ENCODE measurements around the gene ABR.

Gene ABR

DNA sequence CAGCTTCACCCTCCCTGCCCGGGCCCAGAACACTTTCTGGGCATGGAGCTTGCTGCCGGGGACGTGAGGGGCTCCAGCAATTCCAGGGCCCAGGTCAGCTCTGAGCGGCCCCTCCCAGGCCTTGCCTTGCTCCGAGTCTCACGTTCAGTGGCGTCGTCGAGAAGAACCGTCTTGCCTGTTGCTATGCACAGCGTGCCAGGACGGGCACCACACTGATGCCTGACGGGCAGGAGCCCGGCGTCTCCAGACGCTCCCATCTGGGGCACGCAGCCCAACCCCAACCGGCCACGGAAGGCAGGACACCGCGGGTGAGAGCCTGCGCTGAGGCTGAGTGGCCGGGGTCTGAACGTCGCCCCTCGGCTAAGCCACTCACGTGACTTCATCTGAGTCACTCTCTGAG is 155.7 kb downstream of the ABR start:
- no peak for DNase-seq

DNA sequence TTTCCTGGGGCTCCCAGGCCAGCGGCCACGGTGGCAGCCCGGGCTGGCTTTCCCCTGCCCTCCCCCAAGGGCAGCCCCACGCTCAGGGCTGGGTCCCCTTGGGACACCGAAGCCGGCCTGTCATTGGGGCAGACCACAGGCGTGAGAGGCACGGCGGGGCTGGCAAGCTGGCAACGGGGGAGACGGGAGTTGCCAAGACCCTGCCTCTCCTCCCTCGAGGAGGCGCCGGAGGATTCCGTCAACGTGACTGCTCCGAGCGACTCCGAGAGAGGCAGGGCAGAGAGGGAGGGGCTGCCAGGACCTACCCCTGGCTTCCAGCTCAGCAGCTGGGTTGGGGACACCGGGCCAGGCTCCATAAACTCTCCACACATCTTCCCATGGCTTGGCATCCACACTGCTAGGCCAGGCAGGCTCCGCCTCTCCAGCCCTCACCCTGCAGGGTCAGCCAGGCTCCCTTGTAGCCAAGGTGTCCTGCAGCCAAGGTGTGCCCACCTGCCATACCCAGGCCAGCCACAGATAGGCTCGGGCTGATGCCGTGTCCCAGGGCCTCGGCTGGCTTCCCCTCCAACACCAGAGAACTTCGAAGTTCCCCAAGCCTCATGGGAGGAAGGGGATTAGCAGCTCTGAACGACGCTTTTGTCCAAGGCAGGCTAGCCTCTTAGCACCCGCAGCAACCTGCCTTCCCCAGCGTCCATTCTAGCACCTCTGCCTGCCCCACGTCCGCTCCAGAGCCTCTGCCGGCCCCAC is 157.3 kb downstream of the ABR start:
- no peak for DNase-seq

DNA sequence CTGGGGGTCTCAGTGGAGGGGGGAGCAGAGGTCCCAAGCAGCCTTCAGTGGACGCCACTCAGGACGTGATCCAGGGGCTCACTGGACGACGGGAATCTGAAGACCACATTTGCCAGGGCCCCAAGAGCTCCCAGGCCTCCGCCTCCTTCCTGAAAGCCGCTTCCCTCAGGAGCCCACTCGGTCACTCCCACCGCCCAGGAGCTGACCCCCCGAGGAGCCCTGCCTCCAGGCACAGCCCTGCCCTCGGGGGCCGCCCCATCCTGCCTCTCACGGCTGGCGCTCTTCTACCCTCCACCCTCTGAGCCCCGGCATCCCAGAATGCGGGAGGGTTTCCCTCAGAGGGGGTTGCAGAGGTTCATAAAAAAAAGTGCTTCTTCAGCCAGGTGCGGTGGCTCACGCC is 158.6 kb downstream of the ABR start:
- DNase-seq: no peak

DNA sequence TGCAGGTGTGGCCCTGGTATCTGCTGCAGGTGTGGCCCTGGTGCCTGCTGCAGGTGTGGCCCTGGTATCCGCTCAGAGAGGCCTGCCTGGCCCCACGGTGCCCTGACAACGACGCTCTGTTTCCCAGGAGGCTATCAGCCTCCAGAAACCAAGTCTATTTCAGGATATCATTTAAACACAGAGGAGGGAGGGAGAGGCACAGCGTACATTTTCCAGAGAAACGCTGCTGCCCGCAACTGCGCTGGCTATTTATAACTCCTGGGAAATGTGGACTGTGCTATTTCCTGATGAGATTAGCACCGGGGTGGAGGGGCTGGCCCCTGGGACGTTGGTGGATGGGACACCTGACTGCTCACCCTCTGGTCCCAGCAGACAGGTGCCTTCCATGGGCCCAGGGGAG is 160.3 kb downstream of the ABR start:
- no peak for DNase-seq

DNA sequence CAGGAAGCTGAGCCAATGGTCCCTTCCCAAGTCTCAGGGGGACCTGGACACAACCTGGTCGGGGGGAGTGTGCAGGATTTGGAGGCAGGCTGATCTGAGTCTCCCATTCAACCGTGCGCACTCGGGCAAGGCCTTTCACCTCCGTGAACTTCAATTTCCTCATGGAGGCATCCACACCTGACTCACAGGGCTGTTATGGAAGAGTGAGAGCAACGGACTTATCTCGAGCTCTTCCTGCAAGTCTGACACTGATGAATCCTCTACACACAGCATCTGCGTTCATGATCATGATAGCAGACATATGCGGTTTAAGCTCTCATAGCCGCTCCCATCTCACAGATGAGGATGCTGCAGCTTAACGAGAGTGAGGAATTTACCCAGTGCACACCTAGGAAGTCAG is 161.2 kb downstream of the ABR start:
- no peak for DNase-seq

DNA sequence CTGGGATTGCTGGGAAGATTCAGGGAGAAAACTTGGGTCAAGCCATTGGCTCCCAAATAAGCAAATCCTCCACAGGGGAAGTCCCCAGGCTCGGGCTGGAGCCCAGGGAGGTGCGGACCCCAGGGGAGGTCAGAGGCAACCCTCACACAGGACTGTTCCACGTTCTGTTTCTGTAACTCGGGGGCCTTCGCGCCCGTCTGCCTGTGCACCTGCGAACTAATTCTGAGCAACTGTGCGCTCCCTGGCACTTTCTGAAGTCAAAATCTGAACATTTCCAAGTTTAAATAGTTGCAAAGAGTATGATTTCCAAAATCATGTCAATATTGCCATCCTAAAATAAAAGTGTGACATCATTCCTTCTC is 166.1 kb downstream of the ABR start:
- no peak for DNase-seq

DNA sequence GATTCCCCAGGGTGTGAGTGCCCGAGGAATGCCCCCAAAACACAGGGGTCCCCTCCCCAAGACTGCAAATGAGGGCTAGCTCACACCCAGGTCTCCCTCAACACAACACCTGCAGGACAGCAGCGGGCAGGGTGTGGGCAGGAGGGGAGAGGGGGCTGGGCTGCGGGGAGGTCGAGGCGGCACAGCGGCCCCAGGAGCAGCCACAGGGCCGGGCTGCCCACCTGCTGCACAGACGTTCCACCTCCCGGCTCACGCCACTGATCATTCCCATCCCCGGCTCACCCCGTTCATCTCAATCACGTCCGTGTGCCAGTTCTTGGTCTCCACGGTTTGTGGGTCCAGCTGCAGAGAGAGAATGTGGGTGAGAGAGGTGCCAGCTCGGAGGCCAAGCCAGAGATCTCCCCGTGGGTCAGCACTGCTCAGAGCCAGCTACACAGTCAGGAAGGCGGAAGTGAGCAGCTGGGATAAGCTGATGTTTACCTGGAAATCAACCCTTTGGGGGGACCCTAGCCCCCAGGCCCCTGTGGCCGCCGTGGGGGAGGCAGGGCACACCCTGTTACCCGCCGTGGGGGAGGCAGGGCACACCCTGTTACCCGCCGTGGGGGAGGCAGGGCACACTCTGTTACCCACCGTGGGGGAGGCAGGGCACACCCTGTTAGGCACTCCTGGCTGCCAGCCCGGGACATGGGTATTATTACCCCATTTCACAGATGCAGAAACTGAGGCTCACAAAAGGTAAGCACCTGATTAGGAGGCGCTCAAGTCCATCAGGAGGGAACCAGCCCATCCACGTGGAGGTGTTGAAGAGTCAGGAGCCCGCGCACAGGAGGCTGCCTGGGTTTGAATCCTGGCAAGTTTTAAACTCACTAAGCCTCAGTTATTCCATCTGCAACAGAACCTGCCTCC is 166.7 kb downstream of the ABR start:
- no peak for DNase-seq

DNA sequence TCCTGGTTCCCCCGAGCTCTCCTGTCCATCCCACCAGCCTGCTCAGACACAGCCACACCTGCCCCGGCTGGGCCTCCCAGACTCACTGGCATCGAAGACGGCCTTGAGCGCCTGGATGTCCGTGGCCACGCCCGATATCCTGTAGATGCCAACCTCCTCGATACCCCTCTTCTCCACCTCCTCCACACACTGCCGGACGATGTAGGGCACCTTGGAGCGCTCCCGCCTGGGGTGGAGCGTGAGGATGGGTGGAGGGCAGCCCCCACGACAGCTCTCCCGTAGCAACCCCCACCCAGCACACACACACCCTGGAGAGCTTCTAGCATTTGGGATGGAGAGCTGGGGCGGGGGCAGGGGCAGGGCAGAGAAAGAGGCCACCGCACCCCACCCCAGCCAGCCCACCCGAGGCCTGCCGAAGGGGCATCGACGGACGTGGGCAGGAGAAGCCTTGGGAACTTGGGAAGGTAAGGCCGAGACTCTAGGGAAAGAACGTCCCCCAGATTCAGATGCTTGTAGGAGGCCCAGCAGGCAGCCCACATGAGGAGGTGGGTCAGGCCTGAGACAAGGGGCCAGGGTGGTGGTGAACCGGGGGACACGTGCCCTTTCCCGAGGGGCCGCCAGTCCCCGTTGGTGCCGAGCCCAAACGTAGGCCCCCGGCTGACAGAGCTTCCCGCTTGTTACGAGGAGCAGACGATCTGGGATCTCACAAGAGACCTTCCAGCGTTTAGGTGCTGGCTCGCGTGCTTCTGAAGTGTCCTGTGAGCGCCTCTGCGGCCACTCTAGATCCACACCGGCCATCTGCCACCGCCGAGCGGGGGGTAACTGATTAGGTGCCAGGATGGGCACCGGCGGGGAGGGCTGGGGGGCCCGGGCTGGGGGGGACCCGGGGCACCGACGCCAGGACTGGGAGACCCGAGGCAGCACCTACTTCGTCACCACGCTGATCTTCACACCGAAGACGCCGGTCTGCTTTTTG is 167.7 kb downstream of the ABR start:
- DNase-seq: no peak

DNA sequence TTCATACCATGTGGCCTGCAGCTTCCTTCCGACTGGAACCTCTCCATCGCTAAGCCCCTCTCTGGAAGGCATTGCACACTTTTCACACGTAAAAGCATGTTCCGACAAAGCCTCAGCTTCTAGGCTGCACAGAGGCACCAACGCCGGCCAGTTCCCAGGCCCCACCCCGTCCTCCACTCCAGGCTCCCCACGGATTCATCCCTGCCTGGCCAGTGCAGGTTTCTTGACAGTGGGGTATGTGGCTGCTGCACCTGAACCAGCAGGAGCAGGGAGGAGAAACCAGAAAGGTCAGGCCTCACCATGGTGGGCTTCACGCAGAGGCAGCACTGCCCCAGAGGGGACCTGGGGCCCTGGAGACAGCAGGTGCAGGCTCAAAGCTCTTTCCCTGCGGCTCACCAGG is 168.6 kb downstream of the ABR start:
- no peak for DNase-seq

DNA sequence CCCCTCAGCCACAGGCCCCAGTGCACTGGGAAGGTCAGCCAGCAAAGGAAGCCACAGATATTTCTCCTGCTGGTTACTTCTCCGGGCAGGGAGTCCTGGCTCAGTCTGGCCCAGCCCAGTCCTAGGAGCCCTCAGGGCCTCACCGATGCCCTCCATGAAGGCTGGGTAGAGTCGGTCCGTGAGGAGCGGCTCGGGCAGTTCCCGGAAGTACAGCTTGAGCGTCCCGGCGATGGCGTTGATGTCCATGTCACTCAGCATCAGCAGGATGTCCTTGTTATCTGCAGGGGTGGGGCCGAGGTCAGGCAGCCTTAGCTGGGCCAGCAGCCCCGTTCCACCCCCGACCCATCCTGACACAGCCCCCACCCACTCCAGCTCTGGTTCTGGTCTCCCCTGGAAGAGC is 169.2 kb downstream of the ABR start:
- DNase-seq: no peak

DNA sequence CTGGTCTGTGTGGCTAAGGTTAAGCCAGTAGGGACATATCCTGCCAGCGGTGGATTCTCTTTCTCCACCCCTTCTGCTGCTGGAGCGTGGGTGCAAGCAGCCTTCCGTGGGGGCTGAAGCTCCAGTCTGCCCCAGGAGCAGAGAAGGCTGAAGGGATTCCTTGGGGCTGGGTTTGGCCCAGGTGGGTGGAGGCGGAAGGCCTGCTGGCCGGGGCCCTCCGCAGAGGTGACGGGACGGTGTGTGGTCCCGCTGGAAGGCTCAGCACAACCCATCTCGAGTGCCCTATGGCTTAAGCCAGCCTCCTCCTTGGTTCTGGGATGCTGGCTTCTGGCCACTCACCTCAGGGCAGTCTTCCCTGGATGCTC is 169.7 kb downstream of the ABR start:
- no peak for DNase-seq

DNA sequence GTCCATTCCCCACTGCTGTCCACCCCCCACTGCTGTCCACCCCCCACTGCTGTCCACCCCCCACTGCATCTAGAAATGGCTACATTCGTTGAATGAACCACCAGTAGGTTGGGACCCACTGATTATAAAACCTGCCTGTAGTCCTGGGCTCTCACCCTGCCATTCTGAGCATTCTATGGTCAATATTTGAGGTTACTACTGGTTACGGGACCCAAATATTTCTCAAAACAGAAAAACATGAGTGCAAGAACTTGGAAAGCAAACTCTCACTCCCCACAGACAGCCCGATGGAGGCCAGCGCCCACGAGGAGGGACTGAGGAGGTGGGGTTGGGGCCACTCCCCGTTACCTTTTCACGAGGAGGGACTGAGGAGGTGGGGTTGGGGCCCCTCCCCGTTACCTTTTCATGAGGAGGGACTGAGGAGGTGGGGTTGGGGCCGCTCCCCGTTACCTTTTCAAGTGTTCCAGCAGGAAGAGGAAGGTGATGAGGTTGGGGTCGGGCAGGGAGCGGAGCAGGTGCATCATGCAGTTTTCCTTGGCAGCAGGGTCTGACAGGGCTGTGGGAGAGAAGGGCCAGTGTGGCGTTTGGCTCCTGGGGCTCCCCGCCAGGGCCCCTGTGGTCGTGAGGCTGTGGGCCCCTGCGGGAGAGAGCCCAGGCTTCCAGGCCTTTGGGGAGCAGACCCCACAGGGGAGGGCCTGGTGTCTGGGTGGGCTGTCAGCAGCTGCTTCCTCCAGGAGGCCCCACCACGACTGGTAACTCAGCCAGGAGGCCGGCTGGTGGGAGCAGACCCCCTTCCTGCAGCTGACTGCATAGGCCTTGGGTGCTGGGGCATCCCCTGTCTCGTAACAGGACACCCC is 170.3 kb downstream of the ABR start:
- no peak for DNase-seq

DNA sequence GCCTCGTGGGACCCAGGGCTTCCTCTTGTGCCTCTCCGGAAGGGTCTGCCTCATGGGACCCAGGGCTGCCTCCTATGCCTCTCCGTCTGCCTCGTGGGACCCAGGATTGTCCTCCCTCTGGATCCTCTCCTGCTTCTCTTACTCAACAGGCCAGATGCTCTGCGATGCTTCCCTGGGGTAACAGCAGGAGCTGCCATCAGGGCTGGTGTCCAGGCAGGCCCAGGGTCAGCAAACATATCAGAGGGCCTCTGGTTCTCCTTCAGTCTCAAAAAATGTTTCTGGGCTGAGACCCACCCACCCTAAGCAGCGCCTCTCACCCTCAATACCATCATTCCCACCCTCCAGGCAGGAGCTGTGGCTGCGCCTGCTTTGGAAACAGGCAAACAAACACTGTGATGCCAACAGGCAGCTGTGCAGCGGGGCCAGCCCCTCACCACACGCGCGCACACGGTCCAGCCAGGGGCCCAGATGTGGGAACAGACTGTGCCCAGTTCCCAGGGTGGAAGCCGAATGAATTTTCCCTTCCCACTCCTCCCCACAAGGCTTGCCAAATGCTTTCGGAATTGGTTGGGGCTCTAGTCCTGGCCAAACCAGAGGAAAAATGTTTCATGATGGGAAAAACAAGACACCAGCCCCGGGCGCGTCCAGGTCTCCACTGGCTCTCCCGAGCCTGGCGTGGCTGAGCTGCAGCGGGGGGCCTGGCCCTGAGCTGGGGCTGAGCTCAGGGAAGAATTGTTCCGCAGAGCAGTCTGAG is 171.6 kb downstream of the ABR start:
- DNase-seq: no peak

DNA sequence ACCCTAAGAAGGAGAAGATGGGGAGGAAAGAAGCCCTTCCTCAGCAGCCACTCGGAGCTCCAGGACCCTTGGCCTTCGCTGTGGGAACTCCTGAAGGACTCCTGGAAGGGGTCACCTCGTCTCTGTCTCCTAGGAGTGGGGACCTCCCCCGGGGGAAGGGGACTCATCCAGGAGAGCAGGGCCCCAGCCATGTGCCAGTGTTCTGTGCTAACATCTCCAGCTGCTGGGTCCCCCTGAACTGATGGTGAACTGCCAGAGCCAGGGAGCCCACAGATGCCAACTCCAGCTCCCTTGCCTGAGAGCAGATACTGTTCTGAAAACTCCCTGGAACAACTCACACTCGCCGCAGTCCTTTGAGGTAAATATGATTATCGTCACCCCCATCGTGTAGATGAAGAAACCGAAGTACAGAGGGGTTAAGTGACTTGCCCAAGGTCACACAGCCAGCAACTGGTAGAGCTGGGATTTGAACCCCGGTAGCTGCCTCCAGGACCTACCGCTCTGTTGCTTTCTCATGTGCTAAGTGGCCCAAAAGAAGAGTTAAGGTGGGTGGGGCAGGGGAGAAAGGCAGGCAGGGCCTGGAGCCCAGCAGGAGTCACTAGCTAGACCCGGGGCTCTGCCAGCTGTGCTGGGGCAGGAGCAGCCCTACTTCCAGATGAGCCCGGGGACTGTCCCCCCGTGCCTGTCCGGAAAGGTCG is 172.3 kb downstream of the ABR start:
- DNase-seq: no peak

DNA sequence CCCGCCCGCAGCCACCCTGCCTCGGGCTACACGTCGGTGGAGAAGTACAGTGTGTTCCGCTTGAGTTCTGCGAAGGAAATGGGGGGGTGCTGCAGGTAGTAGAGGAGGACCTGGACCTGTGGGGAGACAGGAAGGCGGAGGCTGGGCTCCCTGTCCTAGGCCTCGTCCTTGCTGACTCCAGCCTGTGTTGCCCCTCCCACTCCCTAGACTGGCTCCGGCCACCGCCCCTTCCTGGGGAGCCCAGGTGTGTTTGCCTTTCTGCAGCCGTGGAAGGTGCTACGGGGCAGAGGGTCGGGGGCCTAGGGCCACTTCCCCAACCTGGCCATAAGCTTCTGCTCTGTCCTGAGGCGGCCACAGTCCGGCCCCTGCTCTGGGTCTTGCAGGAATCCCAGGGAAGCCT is 173.7 kb downstream of the ABR start:
- peak; percentile 22 for DNase-seq

DNA sequence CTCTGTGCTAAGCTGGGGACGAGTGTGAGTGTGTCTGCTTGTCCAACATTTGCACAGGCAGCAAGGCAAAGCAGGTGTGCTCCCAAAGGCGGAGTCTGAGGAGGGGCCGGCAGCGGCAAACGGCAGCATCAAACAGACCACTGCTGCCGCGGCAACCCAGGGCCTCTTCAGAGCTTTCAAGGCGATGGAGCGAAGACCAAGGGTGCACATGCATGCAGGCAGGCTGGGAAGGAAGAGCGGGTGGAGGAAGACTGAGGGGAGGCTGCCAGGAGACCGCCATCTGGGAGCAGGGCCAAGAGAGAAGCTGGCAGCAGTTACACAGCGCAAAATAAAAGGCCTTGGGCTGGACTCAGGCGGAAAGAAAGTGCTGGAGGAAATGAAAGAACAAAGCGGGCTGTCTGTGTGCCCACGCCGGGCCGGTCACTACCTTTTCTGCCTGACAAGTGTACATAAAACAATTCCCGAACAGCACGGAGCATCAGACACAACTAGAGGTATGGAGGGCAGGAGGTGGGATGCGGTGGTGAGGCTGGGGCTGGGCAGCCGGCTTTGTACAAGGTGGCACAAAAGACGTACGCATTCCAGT is 174.3 kb downstream of the ABR start:
- peak; percentile 85 for DNase-seq

DNA sequence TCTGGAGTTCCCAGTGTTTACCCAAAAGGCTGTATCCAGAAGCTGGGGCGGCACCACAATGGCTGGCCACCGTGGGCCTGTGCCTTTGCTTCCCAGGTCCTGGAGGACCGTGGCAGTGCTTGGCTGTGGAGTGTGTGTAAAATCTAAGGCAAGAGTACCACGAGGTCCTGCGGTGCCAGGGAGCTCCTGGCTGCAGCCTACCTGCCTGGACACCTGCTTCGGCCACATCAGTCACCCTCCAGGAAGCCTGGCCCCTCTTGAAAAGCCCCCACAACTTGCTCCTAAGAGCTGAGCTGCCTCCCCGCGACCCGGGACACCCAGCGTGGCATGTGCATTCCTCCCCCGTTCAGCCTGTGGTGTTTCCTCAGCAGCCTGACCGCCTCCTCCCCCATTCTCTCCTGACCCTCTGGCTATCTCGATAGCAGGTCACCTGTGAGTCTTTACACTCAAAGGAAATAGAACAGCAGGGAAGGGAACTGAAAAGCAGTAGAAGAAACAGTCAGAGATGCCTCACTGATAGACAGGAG is 174.9 kb downstream of the ABR start:
- DNase-seq: no peak

DNA sequence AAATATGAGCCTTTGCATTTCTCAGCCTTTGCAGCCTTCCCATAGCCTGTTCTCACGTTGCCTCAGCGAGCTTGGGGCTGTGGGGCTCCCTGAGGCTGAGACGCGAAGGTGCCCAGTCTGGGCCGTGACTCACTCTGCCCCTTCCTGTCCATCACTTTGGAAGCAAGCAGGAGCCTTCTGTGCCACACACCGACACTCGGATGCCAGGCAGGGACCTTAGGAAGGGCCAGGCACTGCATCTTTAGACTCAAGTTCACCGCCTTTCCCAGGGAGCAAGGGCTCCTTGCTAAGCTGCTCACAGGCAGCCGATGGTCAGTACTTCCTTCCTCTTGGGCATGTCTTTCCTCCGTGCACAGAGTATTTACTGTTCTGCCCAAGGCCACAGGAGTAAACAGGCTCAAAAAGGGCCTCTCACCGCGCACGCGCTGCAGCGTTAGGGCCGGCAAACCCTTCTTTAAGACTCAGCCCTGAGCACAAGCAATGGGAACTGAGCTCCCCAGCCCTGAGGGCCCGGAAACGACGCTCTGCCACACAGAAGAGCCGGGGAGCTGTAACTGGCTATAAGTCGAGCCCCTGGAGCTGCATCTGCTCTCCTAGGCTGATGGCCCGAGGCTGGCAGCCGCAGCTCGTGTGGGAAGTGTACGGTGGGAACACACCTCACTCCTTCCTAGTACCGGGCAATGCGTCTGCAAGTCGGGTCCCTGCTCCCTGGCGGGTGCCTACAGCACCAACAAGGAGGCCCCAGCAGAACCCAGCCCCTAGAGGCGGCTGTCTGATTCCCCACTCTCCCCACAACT is 175.6 kb downstream of the ABR start:
- DNase-seq: no peak

DNA sequence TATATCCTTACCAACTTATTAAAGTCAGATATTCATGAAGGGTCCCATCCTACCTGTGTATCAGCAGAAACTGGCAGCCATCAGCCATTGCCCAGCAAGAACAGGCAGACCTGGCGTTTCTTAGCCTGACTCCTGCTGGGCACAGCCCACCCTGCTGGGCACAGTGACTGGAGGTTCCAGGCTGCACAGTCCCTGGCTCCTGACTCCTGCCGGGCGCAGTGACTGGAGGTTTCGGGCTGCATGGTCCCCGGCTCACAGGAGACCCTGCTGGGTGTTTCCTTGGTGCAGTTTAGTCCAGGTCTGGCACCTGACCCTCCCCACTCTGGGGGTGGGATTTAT is 176.2 kb downstream of the ABR start:
- no peak for DNase-seq

All from DMS79 (cell line).